Nucleus accumbens (tissue), 56 donors: ENCODE results near the gene GP1BB.
"Not testable (repeated sequence)": the region's sequence is repeated elsewhere in the genome, so short reads cannot be mapped to it uniquely, and the experiment has no call there.

Experiments
- DNase-seq, 56 donors: peaks; one replicate each; lab custom pipeline; 2025; lab: John Stamatoyannopoulos, UW

Gene GP1BB

DNA sequence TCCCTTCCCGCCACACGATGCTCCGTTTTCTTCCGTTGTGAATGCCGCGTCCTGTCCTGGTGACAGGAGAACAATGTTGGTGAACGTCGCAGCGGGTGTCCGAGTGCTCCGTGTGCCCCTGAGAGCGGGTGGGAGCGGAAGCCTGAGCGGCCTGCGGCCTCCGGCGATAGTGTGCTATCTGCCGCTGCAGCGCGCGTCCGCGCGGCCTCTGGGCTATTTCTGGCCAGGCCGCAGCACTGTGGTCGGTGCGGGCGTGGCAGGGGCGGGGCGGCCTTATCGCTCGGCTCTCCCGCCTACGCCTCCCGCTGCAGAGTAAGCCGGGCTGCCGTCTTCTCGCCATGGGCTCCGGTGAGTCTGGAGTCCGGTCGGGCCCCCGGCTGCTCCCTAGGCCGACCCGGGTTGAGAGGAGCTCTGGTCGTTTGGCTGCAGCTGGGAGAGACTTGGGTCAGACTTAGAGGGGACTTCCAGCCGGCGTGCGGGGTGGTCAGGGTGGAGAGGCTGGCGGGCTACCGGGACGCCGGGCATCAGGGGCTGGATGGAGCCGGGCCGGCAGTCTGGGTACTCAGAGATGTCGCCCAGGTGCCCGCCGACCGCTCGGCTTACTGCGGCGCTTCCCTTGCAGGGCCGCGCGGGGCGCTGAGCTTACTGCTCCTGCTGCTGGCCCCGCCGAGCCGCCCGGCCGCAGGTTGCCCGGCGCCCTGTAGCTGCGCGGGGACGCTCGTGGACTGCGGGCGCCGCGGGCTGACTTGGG lies at the start of gene GP1BB:
Gene GP1BB (plus strand): TSS at position 308 of the 751 bp plus-strand sequence. CDS start 31 bp downstream, at position 339.
- DNase-seq = no peak

- no peak for DNase-seq
Measured at GRCh38 chr22:19673660-19674059, 49.7 kb upstream of the GP1BB start.

DNA sequence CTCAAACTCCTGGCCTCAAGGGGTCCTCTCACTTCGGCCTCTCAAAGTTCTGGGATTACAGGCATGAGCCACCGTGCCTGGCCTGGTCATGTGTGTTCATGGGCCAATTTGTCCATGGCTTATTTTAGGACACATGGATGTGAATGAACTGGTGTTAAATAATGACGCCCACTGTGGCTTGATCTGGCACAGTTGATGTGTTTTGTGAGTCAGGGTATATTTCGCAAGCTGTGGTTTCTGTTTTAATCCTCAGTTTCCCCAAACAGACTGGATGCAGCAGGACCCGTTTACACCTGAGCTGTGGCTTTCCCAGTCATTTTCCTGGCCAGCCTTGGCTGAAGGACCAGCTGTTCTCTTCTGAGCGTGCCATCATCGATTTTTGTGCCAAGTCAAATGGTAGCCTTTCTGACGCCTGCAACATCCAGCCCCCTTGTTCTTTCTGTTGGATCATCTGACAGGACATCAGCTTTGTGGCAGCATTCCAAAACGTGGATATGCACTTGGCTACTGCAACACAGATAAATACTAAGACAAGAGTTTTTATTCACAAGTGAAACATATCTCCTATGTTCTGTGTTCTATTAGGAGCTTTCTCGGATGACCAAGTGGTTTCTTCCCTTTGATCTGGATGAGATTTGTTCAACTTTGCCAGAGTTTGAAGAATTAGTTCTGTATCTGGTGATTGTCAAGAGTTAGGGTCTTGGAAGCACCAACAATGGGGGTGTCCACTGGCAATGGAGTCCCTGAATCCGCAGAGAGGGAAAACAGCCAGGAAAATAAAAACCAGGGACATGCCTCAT lies 49.0 kb upstream of the GP1BB start:
- DNase-seq = no peak

DNA sequence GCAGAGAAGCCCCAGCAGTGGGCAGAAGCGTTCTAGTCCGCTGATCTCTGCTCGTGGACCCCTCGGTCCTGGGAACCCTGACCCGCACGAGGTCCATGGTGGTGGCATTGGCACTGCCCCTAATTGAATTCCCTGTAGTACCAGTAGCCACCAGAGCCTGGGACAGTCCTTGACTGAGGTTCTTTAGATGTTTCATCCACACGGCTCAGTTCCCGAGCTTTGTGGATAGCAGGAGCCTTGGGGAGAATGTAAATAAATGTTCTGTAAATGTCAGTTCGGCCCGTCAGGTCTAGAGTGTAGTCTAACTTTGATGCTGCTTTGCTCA lies 48.4 kb upstream of the GP1BB start:
- DNase-seq = no peak

DNA sequence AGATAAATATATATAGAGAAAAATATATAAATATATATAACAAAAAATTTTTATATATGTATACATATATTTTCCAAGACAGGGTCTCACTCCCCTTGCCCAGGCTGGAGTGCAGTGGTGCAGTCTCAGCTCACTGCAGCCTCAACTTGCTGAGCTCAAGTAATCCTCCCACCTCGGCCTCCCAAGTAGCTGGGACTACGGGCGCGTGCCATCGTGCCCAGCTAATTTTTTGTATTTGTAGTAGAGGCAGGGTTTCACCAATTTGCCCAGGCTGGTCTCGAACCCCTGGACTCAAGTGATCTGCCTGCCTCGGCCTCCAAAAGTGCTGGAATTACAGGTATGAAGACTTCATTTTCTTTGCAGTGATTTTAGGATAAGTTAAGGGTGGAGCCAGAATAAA lies 47.9 kb upstream of the GP1BB start:
- no peak for DNase-seq

DNA sequence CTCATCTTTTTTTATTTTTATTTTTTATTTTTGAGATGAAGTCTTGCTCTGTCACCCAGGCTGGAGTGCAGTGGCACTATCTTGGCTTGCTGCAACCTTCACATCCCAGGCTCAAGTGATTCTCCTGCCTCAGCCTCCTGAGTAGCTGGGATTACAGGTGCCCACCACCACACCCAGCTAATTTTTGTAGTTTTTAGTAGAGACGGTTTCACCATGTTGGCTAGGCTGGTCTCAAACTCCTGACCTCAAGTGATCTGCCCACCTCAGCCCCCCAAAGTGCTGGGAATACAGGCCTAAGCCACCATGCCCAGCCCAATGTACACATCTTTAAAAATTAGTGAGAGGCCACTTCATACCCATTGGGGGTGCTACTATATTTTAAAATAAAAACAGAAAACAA lies 46.9 kb upstream of the GP1BB start:
- not testable (repeated sequence) for DNase-seq

DNA sequence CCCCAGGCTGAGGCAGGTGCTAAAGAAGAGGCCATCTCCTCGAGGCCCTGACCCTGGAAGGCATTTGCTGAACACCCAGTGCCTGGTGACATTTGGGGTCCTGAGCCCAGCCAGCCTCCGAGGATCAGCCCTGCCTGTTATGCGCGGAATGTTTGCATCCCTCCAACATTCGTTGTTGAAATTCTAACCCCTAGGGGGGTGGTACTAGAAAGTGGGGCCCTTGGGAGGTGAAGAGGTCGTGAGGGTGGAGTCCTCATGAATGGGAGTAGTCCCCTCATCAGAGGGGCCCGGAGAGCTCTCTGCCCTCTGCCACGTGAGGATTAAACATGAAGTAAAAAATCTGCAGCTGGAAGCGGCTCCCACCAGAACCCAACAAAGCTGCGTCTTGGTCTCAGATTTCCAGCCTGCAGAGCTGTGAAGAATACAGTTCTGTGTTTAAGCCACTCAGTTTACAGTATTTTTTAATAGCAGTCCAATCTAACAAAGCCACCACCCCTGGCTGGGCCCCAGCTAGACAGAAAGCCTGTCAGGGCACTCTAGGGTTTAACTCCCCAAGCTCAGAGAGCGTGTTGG lies 44.3 kb upstream of the GP1BB start:
- DNase-seq = no peak

- peak in 10 of 56 donors; percentile 1 to 40 (median 10) for DNase-seq
Measured at GRCh38 chr22:19679522-19680101, 43.7 kb upstream of the GP1BB start.

DNA sequence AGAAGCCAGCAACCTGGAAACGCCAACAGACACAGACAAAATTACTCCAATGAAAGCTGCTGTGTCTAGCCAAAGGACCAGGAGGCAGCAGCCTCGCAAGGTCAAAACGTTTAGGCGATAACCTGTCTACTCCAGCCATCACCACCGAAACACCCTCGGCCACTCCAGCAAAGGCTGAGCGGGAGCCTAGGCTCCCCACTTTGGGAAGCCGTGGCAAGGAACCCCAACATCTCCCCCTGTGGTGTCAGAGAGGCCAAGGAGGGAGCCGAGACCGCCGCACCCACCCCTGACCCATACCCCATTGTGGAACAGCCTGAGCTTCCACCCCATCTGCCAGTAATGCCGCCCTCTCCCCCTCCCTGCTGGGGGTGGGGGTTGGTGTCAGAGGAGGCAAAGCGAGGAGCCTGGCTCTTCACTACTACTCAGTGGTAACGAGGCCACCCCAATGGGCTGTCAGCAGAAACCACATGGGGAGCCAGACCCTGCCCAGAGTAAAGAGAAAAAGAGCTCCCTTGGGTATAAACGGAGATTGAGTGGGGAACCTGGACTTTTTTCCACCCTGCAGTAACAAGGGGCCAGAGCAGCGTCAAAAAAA lies 43.0 kb upstream of the GP1BB start:
- no peak for DNase-seq

- no peak for DNase-seq
Measured at GRCh38 chr22:19680911-19681862, 42.2 kb upstream of the GP1BB start.

DNA sequence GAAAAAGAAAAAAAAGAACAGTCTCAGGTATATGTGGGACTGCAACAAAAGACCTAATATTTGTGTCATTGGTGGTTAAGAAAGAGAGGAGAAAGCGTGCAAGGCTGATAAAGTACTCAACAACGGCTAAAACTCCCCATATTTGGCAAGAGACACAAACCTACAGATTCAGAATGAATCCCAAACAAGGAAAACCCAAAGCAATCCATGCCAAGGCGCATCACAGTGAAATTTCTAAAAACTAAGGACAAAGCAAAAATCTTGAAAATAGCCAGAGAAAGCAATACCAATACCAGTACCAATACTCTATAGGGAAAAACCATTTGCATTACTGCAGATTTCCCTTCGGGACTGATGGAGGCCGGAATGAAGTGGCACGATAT lies 41.5 kb upstream of the GP1BB start:
- DNase-seq = no peak

GRCh38 chr22:19686946-19687345 lies 36.4 kb upstream of the GP1BB start:
- no peak for DNase-seq

DNA sequence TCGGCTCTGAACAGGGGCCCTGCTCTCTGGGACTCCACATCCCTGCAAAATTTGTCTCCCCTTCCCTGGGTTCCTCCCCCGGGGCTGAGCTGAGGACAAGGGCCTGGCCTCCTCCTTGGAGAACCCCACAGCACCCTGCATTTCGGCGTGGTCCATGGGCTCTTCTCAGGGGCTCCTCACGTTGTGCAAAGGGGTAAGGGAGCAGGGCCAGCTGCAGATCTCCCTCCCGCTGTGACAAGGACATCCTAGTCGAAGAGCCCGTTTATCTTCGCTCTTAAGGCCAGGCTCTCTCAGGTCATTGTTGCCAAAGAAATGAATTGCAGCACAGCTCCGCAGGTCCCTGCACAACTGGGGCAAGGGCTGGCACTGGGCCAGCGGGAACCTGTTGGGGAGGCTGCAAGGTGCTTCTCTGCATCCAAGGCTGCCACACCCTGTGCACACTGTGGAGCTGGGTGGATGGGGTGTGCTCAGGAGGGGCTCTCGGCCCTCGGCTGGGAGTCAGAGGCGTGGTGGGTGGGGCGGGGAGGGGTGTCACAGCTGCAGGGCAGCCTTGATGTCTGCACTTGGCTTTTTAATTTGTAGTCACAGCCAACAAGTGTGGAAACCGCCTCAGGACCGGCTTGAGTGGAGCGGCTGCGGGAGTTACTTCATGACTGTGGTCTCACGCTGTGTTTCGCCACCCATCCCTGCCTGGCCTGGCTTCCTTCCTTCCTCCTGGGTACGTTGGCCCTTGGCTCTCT lies 35.6 kb upstream of the GP1BB start:
- no peak for DNase-seq

GRCh38 chr22:19688301-19689290 lies 34.7 kb upstream of the GP1BB start:
- no peak for DNase-seq

- no peak for DNase-seq
Measured at GRCh38 chr22:19689408-19689807, 33.9 kb upstream of the GP1BB start.

- DNase-seq = no peak
Measured at GRCh38 chr22:19691007-19691720, 32.2 kb upstream of the GP1BB start.

DNA sequence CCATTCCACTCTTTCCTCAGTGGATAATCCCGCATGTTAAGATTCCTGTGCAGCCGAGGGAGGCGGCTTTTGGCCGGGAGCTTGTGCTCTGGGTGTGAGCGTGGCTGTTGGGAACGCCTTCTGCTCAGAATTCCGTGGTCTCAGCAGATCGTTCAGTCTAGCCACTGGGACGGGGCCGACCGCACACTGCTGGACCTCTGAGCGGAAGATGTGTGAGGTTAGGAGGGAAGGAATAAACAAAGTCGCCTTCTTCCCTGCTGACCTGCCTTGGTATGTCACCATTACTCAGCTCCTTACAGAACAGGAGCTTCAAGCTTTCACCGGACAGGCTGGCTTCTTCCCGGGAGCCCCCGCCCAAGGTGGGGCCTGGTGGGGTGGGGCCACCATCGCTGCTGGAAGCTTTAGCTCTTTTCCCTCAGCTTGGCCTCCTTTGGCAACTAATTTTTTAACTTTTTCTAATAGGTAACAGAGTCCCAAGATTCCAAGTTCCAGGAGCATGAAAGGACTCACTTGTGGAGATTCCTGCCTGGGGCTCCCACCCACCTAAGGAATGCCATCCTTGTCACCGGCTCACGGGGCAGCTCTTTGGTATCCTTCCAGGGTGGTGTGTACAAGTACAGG lies 31.5 kb upstream of the GP1BB start:
- DNase-seq = peak in 1 of 56 donors; percentile 13
